Suppressor macrophage treated with lipopolysaccharide for 4 hours (primary cell): ENCODE data around the gene RPS6KC1.
"Not testable (repeated sequence)": the region's sequence is repeated elsewhere in the genome, so short reads cannot be mapped to it uniquely, and the experiment has no call there.

Source experiments
- DNase-seq: peaks from one replicate; pipeline ENCODE4 v3.0.0-alpha.2; 2020

RPS6KC1 gene

DNA sequence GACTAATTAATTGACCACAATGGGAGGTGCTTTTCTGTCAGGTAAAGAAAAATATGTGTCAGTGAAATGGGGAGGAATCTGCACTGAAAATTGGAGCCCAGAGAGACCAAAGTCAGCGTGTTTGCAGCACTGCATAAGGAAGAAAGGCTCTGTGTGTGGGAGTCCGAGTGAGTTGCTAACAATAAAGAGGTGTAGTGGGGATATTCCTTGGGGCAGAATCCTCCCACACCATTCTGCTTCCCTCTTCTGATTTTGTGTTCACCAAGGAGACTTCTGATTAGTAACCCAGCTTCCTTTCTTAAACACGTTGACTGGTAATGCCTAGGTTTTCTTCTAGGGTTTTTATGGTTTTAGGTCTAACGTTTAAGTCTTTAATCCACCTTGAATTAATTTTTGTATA lies 240.5 kb downstream of the RPS6KC1 start:
- no peak for DNase-seq

DNA sequence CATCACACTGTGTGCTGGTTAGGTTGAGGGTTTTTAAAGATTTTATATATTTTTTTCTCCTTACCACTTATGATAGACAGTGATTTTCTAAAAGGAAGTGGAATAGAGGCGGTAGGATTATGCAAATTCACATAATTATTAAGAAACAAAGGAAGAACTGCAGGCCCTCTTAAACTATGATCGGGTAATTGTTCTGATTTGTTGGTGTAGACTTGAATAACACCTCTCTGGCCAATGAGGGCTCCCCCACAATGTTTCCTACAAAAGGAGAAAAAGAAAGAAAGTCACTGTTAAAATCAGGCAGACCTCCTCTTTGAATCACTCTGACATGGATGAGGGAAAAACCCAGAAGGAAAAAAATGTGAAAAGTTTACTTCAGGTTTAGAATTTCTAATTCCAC lies 241.6 kb downstream of the RPS6KC1 start:
- peak; percentile 6 for DNase-seq

DNA sequence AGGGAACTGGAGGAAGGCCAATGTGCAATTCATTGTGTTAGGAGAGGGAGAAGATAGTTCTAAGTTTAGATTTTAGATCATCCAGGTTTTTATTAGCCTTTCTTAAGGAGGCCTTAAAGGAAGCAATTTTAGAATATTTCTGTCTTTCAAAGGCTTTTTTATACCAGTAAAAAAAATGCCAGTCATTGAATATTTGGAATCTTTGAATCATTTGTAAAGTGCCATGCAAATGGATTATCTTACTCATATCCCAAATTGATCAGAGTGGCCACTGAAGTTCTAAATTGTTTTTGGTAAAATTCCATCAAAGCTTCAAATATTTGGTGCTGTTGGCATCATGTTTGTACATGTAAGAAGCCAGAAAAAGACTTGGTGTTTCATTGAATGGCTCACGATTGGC lies 244.8 kb downstream of the RPS6KC1 start:
- no peak for DNase-seq

DNA sequence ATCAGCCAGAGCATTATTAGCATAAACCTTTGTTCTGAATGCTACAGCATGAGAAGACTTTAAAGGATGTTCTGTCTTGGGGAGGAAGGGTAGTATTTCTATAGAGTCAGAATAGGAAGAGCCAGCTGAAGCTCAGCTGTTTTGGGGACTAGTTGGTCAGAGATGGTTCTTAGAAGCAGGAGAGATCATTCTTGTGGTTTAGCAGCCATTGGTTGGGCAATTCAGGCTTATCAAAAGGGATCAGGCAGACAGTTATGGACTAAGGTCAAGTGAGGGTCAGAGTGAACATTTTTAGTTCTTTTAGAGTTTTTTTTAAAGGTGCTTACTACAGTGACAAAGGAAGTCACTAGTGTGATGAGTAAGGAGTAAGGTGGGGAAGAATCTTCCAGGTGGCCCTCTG lies 245.5 kb downstream of the RPS6KC1 start:
- no peak for DNase-seq

DNA sequence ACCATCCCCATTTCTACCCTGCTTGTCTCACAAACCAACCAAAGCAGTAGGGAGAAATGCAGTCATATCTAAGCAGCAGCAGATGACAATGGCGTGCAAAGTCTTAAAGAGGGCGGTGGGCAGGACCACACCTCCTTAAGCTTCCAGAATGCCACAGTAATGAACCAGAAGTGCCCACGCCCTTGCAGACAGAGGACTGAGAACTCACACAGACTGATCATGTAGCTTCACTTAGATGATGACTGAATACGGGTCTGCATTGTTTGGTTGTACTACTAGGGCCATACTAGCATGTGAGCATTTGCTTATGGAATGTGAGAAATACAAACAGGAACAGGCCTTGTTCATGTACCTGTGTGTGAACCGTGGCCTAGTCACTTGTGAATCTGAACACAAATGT lies 246.0 kb downstream of the RPS6KC1 start:
- no peak for DNase-seq

- DNase-seq = no peak
These were observed 249.4 kb downstream of the RPS6KC1 start for GRCh38 chr1:213300433-213300832.

DNA sequence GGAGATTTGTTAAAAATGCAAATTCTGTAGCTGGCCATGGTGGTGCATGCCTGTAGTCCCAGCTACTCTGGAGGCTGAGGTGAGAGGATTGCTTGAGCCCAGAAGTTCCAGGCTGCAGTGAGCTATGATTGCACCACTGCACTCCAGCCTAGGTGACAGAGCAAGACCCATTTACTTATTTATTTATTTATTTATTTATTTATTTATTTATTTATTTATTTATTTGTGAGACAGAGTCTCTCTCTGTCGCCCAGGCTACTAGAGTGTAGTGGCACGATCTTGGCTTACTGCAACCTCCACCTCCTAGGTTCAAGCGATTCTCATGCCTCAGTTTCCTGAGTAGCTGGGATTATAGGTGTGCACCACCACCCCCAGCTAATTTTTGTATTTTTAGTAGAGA lies 250.5 kb downstream of the RPS6KC1 start:
- not testable (repeated sequence) for DNase-seq

GRCh38 chr1:213303286-213303685 lies 252.2 kb downstream of the RPS6KC1 start:
- DNase-seq = no peak

GRCh38 chr1:213315571-213315970 lies 264.5 kb downstream of the RPS6KC1 start:
- no peak for DNase-seq

GRCh38 chr1:213318458-213318857 lies 267.4 kb downstream of the RPS6KC1 start:
- DNase-seq = not testable (repeated sequence)

- no peak for DNase-seq
These were observed 269.3 kb downstream of the RPS6KC1 start for GRCh38 chr1:213320191-213320870.
